CD4-positive, alpha-beta T cell treated with Interleukin-21 for 1 hour (primary cell): ENCODE results near the gene GOT2.
"Not testable (repeated sequence)": the region's sequence is repeated elsewhere in the genome, so short reads cannot be mapped to it uniquely, and the experiment has no call there.

ENCODE experiments used
- DNase-seq: peaks from one replicate; pipeline ENCODE4 v3.0.0-alpha.2; 2020

Gene GOT2

GRCh38 chr16:58716468-58716867 lies 17.6 kb downstream of the GOT2 start:
- no peak for DNase-seq

GRCh38 chr16:58713742-58714141 lies 20.4 kb downstream of the GOT2 start:
- DNase-seq = no peak

- no peak for DNase-seq
These were observed 24.8 kb downstream of the GOT2 start for GRCh38 chr16:58709333-58709732.

GRCh38 chr16:58699151-58699550 lies 35.0 kb downstream of the GOT2 start:
- no peak for DNase-seq

GRCh38 chr16:58695368-58695767 lies 38.7 kb downstream of the GOT2 start:
- no peak for DNase-seq

GRCh38 chr16:58692450-58692849 lies 41.7 kb downstream of the GOT2 start:
- no peak for DNase-seq

GRCh38 chr16:58686985-58687706 lies 47.0 kb downstream of the GOT2 start:
- DNase-seq = not testable (repeated sequence)

- DNase-seq = no peak
These were observed 49.0 kb downstream of the GOT2 start for GRCh38 chr16:58685084-58685449.

GRCh38 chr16:58684354-58685083 lies 49.6 kb downstream of the GOT2 start, which contains the start of gene SLC38A7:
Gene SLC38A7, minus strand, starts transcription at chr16:58684770. Its CDS starts 4,644 bp downstream, at chr16:58680126.
- DNase-seq = peak; percentile 75

GRCh38 chr16:58684001-58684353 lies 50.1 kb downstream of the GOT2 start:
- no peak for DNase-seq

- no peak for DNase-seq
These were observed 54.4 kb downstream of the GOT2 start for GRCh38 chr16:58679763-58680162.

GRCh38 chr16:58678716-58679115 lies 55.4 kb downstream of the GOT2 start:
- DNase-seq = no peak

- no peak for DNase-seq
These were observed 55.8 kb downstream of the GOT2 start for GRCh38 chr16:58678269-58678668.

GRCh38 chr16:58670946-58671583 lies 63.1 kb downstream of the GOT2 start:
- DNase-seq = no peak

- DNase-seq = no peak
These were observed 63.9 kb downstream of the GOT2 start for GRCh38 chr16:58670177-58670576.

- no peak for DNase-seq
These were observed 68.9 kb downstream of the GOT2 start for GRCh38 chr16:58665200-58665599.

- DNase-seq = peak; percentile 37
These were observed 72.8 kb downstream of the GOT2 start for GRCh38 chr16:58661199-58661830.

GRCh38 chr16:58659911-58660310 lies 74.2 kb downstream of the GOT2 start:
- DNase-seq = not testable (repeated sequence)

- DNase-seq = no peak
These were observed 75.3 kb downstream of the GOT2 start for GRCh38 chr16:58658796-58659211.
